ENCODE results near the gene CBARP.

DNA sequence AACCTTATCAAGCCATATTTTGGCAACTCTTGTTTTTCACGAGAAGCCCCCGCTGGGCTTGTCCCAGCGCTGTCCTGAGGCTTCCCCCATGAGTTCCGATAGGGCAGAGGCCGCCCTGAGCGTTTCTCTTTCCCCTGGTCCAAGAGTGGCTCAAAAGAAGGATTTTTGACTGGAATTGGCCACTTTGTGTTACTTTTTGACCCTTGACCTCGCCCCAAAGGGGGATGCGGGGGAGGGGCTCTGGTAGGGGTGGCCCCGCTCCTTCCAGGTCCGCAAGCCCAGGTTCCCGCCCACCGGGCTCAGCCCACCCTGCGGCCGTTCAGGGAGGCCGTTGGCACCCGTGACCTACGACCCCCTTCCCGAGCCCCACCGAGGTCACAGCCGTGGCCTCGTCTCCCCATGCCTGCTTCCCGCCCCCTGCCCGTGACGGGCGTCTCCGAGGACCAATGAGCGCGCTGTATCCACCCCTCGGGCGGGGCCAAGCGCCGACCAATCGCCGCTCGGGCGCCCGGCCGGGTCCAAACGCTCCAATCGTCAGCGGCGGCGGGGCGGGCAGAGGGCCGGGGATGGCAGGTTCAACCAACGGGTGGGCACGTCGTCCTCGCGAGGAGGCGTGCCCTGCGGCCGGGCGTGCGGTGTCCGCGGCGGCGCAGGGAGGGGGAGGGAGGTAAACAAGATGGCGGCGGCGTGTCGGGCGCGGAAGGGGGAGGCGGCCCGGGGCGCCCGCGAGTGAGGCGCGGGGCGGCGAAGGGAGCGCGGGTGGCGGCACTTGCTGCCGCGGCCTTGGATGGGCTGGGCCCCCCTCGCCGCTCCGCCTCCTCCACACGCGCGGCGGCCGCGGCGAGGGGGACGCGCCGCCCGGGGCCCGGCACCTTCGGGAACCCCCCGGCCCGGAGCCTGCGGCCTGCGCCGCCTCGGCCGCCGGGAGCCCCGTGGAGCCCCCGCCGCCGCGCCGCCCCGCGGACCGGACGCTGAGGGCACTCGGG lies 32.4 kb downstream of the CBARP start, which contains the start of gene STK11:
- TF ChIP-seq SUZ12 (IDR thresholded peaks at IDR 0.05; ENCODE audit: extremely low read depth, insufficient read depth, insufficient read length) (no peak), YY1 (IDR thresholded peaks at IDR 0.05; ENCODE audit: insufficient read depth, insufficient read length) (peak; percentile 77), ZNF274 (IDR thresholded peaks at IDR 0.05; ENCODE audit: low read depth, low read length) (no peak)

All from NT2/D1 (cell line).